Inferior parietal cortex (tissue), 1 donor: ENCODE data around the gene JMJD1C.
A peak's percentile ranks its signal among the peaks of the same experiment; 100 is the strongest.

Experiments
- DNase-seq: peaks from one replicate; pipeline ENCODE4 v3.0.0-alpha.2; 2016; ENCODE audit errors: extremely low spot score

JMJD1C gene

GRCh38 chr10:63219749-63220148 lies 246.0 kb downstream of the JMJD1C start:
- DNase-seq: no peak

GRCh38 chr10:63217120-63217605 lies 248.6 kb downstream of the JMJD1C start:
- peak; percentile 71 for DNase-seq

- DNase-seq: no peak
Measured at GRCh38 chr10:63214571-63214970, 251.2 kb downstream of the JMJD1C start.

- no peak for DNase-seq
Measured at GRCh38 chr10:63213489-63213888, 252.3 kb downstream of the JMJD1C start.

- DNase-seq: no peak
Measured at GRCh38 chr10:63210611-63211196, 255.1 kb downstream of the JMJD1C start.

- DNase-seq: no peak
Measured at GRCh38 chr10:63209705-63210104, 256.1 kb downstream of the JMJD1C start.

GRCh38 chr10:63208986-63209385 lies 256.8 kb downstream of the JMJD1C start:
- no peak for DNase-seq

GRCh38 chr10:63206997-63207811 lies 258.6 kb downstream of the JMJD1C start:
- DNase-seq: peak; percentile 77

GRCh38 chr10:63206576-63206975 lies 259.2 kb downstream of the JMJD1C start:
- no peak for DNase-seq

GRCh38 chr10:63205421-63205820 lies 260.4 kb downstream of the JMJD1C start:
- DNase-seq: no peak

GRCh38 chr10:63204667-63205391 lies 260.9 kb downstream of the JMJD1C start:
- no peak for DNase-seq

- no peak for DNase-seq
Measured at GRCh38 chr10:63201118-63201517, 264.7 kb downstream of the JMJD1C start.

GRCh38 chr10:63200431-63200830 lies 265.3 kb downstream of the JMJD1C start:
- DNase-seq: no peak

- no peak for DNase-seq
Measured at GRCh38 chr10:63199716-63200115, 266.1 kb downstream of the JMJD1C start.

- no peak for DNase-seq
Measured at GRCh38 chr10:63197344-63198092, 268.3 kb downstream of the JMJD1C start.

GRCh38 chr10:63192826-63193225 lies 273.0 kb downstream of the JMJD1C start:
- DNase-seq: no peak

- DNase-seq: no peak
Measured at GRCh38 chr10:63175534-63175933, 290.2 kb downstream of the JMJD1C start.

GRCh38 chr10:63173468-63174232 lies 292.1 kb downstream of the JMJD1C start:
- no peak for DNase-seq

- no peak for DNase-seq
Measured at GRCh38 chr10:63171926-63172325, 293.9 kb downstream of the JMJD1C start.

GRCh38 chr10:63171255-63171855 lies 294.4 kb downstream of the JMJD1C start:
- no peak for DNase-seq

- DNase-seq: no peak
Measured at GRCh38 chr10:63169624-63170023, 296.2 kb downstream of the JMJD1C start.
